Endothelial cell (in vitro differentiated cells): Measurements from ENCODE around the gene PPM1B. TPM values are rescaled to one million over a fixed set of nuclear protein-coding genes. Genes with fewer than 3 reads are reported as not detected.
"Not testable (repeated sequence)": the region's sequence is repeated elsewhere in the genome, so short reads cannot be mapped to it uniquely, and the experiment has no call there.

Experiments
- DNase-seq: peaks from one replicate; pipeline ENCODE4 v3.0.0; 2021; ENCODE audit warnings: low spot score
- H3K27ac Mint-ChIP-seq: one replicate; pipeline ENCODE4 v1.8.0; 2021; ENCODE audit warnings: mixed read lengths, inconsistent platforms; ENCODE audit not compliant: unreplicated experiment
- H3K27me3 Mint-ChIP-seq: one replicate; pipeline ENCODE4 v1.8.0; 2021; ENCODE audit warnings: mild to moderate bottlenecking, moderate library complexity, mixed read lengths, inconsistent platforms; ENCODE audit not compliant: unreplicated experiment
- H3K36me3 Mint-ChIP-seq: one replicate; pipeline ENCODE4 v1.8.0; 2021; ENCODE audit warnings: mild to moderate bottlenecking, low read depth, mixed read lengths, inconsistent platforms; ENCODE audit not compliant: unreplicated experiment
- H3K4me1 Mint-ChIP-seq: one replicate; pipeline ENCODE4 v1.8.0; 2021; ENCODE audit warnings: mild to moderate bottlenecking, mixed read lengths, inconsistent platforms; ENCODE audit not compliant: unreplicated experiment
- H3K4me3 Mint-ChIP-seq: one replicate; pipeline ENCODE4 v1.8.0; 2021; ENCODE audit warnings: mild to moderate bottlenecking, mixed read lengths, inconsistent platforms; ENCODE audit not compliant: unreplicated experiment
- H3K9me3 Mint-ChIP-seq: one replicate; pipeline ENCODE4 v1.8.0; 2021; ENCODE audit warnings: mixed read lengths, inconsistent platforms; ENCODE audit not compliant: unreplicated experiment
- total RNA-seq: library from RNA; stranded (reverse); fragmentation: NEBNext Ultra II Directional; extraction: Animal tissue kit (Norgen Biotek cat#: 25700); gene quantifications from one replicate; pipeline ENCODE4 v1.2.1, GENCODE V29; 2021; ENCODE audit not compliant: unreplicated experiment
- TF ChIP-seq, protein P1 (sequence below): fragments of 200-600 bp; sonication (generic); IDR thresholded peaks from one replicate; pipeline ENCODE4 v1.5.0; 2021; ENCODE audit warnings: antibody characterized with exemption; ENCODE audit not compliant: unreplicated experiment

PPM1B gene
- total RNA-seq, 1 donor from 2014 or later = 31.2 TPM

DNA sequence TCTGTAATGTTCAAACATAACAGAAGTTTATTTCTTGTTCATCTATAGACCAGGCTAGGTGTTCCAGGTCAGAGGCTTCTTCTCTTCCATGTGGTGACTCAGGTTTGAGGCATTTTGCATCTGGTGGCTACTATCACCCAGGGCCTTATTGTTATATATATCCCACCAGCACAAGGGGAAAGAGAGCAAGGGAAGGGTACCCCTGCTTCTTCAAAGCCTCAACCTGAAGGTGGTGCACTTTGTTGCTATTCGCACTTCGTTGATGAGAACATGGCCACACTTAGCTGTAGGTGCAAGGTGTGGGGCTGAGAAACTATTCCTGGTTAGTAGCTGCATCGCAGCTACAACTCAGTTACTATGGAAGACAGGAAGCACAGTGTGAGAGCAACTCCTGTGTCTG is 79.2 kb downstream of the PPM1B start:
- H3K9me3 Mint-ChIP-seq = no peaks in the 10 kb centered on the region
- H3K4me3 Mint-ChIP-seq = no peak overlapping the region
- H3K36me3 Mint-ChIP-seq = no peaks in the 10 kb centered on the region
- H3K27ac Mint-ChIP-seq = no peak overlapping the region
- DNase-seq = no peak
- TF ChIP-seq, protein P1, sequence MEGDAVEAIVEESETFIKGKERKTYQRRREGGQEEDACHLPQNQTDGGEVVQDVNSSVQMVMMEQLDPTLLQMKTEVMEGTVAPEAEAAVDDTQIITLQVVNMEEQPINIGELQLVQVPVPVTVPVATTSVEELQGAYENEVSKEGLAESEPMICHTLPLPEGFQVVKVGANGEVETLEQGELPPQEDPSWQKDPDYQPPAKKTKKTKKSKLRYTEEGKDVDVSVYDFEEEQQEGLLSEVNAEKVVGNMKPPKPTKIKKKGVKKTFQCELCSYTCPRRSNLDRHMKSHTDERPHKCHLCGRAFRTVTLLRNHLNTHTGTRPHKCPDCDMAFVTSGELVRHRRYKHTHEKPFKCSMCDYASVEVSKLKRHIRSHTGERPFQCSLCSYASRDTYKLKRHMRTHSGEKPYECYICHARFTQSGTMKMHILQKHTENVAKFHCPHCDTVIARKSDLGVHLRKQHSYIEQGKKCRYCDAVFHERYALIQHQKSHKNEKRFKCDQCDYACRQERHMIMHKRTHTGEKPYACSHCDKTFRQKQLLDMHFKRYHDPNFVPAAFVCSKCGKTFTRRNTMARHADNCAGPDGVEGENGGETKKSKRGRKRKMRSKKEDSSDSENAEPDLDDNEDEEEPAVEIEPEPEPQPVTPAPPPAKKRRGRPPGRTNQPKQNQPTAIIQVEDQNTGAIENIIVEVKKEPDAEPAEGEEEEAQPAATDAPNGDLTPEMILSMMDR = no peak
- H3K27me3 Mint-ChIP-seq = peaks cover 3% of the 10 kb centered on the region
- no peaks in the 10 kb centered on the region for H3K4me1 Mint-ChIP-seq

DNA sequence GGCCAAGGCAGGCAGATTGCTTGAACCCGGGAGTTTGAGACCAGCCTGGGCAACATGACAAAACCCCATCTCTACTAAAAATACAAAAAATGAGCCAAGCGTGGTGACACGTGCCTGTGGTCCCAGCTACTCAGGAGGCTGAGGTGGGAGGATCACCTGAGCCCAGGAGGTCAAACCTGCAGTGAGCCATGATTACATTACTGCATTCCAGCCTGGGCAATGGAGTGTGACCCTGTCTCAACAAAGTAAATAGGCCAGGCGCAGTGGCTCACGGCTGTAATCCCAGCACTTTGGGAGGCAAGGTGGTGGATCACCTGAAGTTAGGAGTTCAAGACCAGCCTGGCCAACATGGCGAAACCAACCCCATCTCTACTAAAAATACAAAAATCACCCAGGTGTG is 80.6 kb downstream of the PPM1B start:
- H3K27me3 Mint-ChIP-seq, H3K4me1 Mint-ChIP-seq, H3K36me3 Mint-ChIP-seq, H3K4me3 Mint-ChIP-seq, H3K9me3 Mint-ChIP-seq, DNase-seq, H3K27ac Mint-ChIP-seq: not testable (repeated sequence)

DNA sequence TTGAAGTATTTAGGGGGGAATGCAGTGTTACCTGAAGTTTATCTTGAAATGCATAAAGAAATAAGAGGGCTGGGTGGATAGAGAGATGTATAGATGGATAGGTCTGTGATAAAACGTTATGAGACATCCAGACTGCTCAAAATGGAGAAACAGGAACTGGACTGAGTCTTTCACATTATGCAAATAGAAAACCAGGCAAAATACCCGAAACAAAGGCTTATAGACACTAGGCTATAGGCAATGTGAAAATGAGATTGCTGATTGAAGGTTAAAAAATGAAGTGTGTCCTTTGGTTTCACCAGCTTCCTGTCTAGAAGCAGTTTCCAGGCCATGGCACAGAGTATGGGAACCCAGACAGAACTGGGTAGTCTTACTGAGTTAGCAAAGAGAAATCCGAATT is 81.7 kb downstream of the PPM1B start:
- Mint-ChIP-seq H3K27me3 (peaks cover 3% of the 10 kb centered on the region), H3K27ac (no peak overlapping the region), H3K4me1 (no peaks in the 10 kb centered on the region), H3K9me3 (no peaks in the 10 kb centered on the region), H3K36me3 (no peaks in the 10 kb centered on the region), H3K4me3 (no peak overlapping the region)
- no peak for DNase-seq
- TF ChIP-seq, protein P1 = no peak

DNA sequence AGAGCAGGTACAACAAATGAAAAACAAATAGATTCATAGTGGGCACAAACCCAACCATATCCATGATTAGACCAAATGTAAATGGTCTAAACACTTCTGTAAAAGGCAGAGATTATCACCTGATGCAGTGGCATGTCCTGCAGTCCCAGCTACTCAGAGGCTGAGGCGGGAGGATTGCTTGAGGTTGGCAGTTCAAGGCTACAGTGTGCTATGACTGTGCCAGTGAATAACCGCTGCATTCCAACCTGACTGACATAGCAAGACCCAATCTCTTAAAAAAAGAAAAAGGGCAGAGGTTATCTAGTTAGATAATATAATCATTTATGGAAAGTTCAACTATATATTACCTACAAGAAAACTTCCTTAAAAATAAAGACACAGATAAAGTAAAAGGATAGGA is 85.3 kb downstream of the PPM1B start:
- no peaks in the 10 kb centered on the region for H3K36me3 Mint-ChIP-seq
- peaks cover 2% of the 10 kb centered on the region for H3K27me3 Mint-ChIP-seq
- no peak for DNase-seq
- H3K4me3 Mint-ChIP-seq = no peak overlapping the region
- H3K27ac Mint-ChIP-seq = peak overlapping the region; percentile 21
- H3K9me3 Mint-ChIP-seq = no peaks in the 10 kb centered on the region
- TF ChIP-seq, protein P1 = no peak
- H3K4me1 Mint-ChIP-seq = no peaks in the 10 kb centered on the region

DNA sequence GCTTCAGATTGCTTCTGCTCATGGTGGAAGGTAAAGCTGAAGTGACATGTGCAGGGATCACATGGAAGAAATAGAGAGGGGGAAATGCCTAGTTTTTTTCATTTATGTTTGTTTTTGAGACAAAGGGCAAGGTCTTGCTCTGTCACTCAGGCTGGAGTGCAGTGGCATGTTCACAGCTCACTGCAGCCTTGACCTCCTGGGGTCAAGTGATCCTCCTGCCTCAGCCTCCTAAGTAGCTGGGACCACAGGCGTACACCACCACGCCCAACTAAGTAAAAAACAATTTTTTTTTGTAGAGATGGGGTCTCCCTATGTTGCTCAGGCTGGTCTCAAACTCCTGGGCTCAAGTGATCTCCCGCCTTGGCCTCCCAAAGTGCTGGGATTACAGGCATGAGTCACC is 87.0 kb downstream of the PPM1B start:
- not testable (repeated sequence) for H3K27me3 Mint-ChIP-seq, H3K36me3 Mint-ChIP-seq, DNase-seq, H3K4me3 Mint-ChIP-seq, H3K27ac Mint-ChIP-seq, H3K4me1 Mint-ChIP-seq, H3K9me3 Mint-ChIP-seq

DNA sequence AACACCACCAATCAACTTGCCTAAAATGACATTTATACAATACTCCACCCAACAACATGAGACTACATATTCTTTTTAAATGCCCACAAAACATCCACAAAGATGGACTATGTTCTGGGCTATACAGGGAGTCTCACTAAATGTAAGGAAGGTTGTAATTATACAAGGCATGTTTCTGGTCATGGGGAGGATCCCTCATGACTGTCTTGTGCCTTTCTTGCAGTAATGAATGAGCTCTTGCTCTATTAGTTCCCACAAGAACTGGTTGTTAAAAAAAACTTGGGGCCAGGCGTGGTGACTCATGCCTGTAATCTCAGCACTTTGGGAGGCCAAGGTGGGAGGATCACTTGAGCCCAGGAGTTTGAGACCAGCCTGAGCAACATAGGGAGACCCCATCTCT is 89.1 kb downstream of the PPM1B start:
- H3K27ac Mint-ChIP-seq, H3K4me1 Mint-ChIP-seq, DNase-seq, H3K4me3 Mint-ChIP-seq, H3K9me3 Mint-ChIP-seq, H3K36me3 Mint-ChIP-seq, H3K27me3 Mint-ChIP-seq: not testable (repeated sequence)

DNA sequence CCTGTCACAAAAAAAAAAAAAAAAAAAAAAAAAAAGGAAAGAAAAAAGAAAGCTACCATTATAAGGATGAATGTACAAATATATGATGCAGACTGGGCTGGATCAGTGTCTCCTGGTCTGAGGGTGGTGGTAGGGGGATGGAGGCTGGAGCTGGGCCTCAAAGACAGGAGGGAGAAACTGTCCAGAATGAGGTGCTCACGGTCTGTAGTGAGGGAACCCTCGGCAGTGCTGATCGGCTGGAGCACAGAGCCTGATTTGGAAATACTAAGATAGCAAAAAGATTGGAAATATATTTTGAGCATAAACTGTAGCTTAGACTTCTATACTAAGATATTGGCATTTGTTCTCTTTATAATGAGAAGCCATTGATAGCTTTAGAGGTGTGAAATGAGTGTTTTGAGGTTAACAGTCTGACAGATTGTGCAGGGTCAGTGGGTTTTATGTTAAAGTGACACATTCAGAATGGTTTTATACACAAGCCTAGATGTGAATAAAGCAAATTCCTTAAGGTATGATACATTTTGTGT is 98.7 kb downstream of the PPM1B start:
- no peak for DNase-seq
- TF ChIP-seq, protein P1 = no peak
- Mint-ChIP-seq H3K27ac (no peak overlapping the region), H3K36me3 (no peaks in the 10 kb centered on the region), H3K27me3 (peaks cover 3% of the 10 kb centered on the region), H3K4me1 (no peaks in the 10 kb centered on the region), H3K4me3 (no peak overlapping the region), H3K9me3 (no peaks in the 10 kb centered on the region)
